ENCODE results near the gene DHH.

DNA sequence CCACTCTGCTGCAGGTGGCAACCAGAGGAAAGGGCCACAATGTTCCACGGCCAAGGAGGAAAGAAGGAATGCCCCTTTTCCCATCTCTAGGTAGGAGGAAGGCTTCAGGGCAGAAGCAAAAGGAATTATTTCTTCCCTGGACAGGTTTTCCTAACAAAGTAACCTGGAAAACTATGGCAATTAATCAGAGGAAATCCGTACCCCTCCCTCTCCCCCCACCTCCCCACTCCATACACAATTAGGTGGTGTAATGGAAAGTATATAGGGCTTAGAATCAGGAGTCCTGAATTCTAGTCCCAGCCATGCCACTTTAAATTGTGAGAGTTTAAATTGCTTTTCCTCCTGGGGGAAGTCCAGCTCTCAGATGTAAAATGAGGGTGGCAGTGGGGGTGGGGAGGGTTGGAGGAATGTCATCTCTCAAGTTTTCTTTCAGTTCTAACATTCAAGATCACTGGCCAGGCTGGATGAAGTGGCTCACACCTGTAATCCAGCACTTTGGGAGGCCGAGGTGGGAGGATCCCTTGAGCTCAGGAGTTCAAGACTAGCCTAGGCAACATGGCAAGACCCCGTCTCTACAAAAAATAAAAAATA, 1.7 kb downstream of the DHH start:
- TF ChIP-seq CTCF (IDR thresholded peaks at IDR 0.05): no peak
- no peak for TF ChIP-seq POLR2A (IDR thresholded peaks at IDR 0.05)
